Upper lobe of left lung (tissue), 4 donors: ENCODE measurements around the gene PTPRZ1.

Experiments used
- CTCF ChIP-seq, 6 experiments: fragments of 450-650 bp in 4 of 6; fragments of 200-600 bp in 2 of 6; sonication (generic) in 2 of 6; IDR thresholded peaks; one replicate each; pipeline ENCODE4 v1.5.1; 2016 to 2019; ENCODE audit warnings: antibody characterized with exemption in 6 of 6
- EP300 ChIP-seq, 4 donors: sonication (generic); formaldehyde crosslinking; IDR thresholded peaks; one replicate each; pipeline ENCODE4 v1.5.1; 2017; ENCODE audit warnings: antibody characterized with exemption in 4 of 4, control low read depth in 2 of 4
- POLR2A ChIP-seq, 4 donors: fragments of 450-650 bp; IDR thresholded peaks; one replicate each; pipeline ENCODE4 v1.5.1; 2016 to 2017; ENCODE audit warnings: antibody characterized with exemption in 4 of 4, mild to moderate bottlenecking in 2 of 4

DNA sequence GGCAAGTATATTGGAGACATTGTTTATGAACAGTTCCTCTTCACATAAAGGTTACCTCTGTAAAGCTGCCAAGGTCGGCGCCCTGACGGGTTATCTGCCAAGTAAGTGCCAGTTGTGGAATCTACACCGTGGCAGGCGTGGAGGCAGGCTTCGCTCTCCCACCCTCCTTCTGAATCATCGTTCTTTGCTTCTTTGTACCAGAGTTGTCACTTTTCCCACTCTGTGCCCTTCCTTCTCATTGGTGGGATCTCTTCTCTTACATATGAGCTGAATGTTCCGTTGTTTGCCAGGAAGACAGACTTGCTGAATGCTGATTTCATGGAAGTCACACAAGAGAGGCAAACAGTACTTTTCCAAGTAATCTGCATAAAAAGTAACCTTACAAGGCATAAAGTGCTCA is 40.6 kb upstream of the PTPRZ1 start:
- TF ChIP-seq CTCF (IDR thresholded peaks at IDR 0.05) = no peak
- no peak for TF ChIP-seq POLR2A (IDR thresholded peaks at IDR 0.05)
- TF ChIP-seq EP300 (IDR thresholded peaks at IDR 0.05) = no peak
